ENCODE measurements around the gene THSD4. TPM values are rescaled to one million over a fixed set of nuclear protein-coding genes. Genes with fewer than 3 reads are reported as not detected.

Gene THSD4
- polyA plus RNA-seq, 1 donor (not counting 4 experiments of a cell fraction or from before 2014, with no cell fraction given) = 24.5 TPM

GRCh38 chr15:71809346-71809745 is 694.1 kb downstream of the THSD4 start:
- no peaks in the 10 kb centered on the region for H3K9me3 ChIP-seq (ENCODE audit: control insufficient read depth, low read depth, low read length)
- no peak for TF ChIP-seq CTCF (optimal IDR thresholded peaks at IDR 0.05 in 1 of 3, IDR thresholded peaks at IDR 0.05 in 1 of 3, conservative IDR thresholded peaks at IDR 0.05 in 1 of 3; ENCODE audit: extremely low read depth in 1 of 3, insufficient read depth in 2 of 3, low read length in 3 of 3)
- no peak for TF ChIP-seq EZH2 (IDR thresholded peaks at IDR 0.05; ENCODE audit: low read length)
- peaks cover 10% of the 10 kb centered on the region for H3K4me1 ChIP-seq (ENCODE audit: control insufficient read depth, extremely low read depth, insufficient read depth, low read length)
- no peak overlapping the region for H3K4me2 ChIP-seq (ENCODE audit: control insufficient read depth, extremely low read depth, insufficient read depth, low read depth, low read length)
- no peaks in the 10 kb centered on the region for H3K9me1 ChIP-seq (ENCODE audit: control insufficient read depth, extremely low read depth, insufficient read depth, low read length)
- no peak overlapping the region for H3K4me3 ChIP-seq (ENCODE audit: control insufficient read depth in 2 of 3, extremely low read depth in 1 of 3, insufficient read depth in 2 of 3, low read depth in 1 of 3, low read length in 3 of 3)
- dilution Hi-C loops (cut with MboI; ENCODE audit: extremely low pct_ligation_motif_present, low sequenced_read_pairs) = no loop called here
- H3K79me2 ChIP-seq (ENCODE audit: control insufficient read depth, insufficient read depth, low read length) = no peaks in the 10 kb centered on the region
- peaks cover 0 to 6% of the 10 kb centered on the region in 2 experiments for H3K36me3 ChIP-seq (ENCODE audit: control insufficient read depth in 2 of 2, extremely low read depth in 1 of 2, insufficient read depth in 2 of 2, low read length in 2 of 2)
- no peak overlapping the region for H2AFZ ChIP-seq (ENCODE audit: control insufficient read depth, low read length)
- no peak for FAIRE-seq
- no peaks in the 10 kb centered on the region for H3K27me3 ChIP-seq (ENCODE audit: control insufficient read depth, extremely low read depth, insufficient read depth, low read length)
- no peak for DNase-seq (ENCODE audit: low read depth, low spot score)
- H4K20me1 ChIP-seq (ENCODE audit: control insufficient read depth, extremely low read depth, insufficient read depth, low read length) = no peaks in the 10 kb centered on the region
- no peak overlapping the region for H3K9ac ChIP-seq (ENCODE audit: control insufficient read depth, extremely low read depth, insufficient read depth, low read length)
- no peak overlapping the region for H3K27ac ChIP-seq (ENCODE audit: control insufficient read depth, insufficient read depth, low read length)

- Histone ChIP-seq H3K4me1 (ENCODE audit: control insufficient read depth, extremely low read depth, insufficient read depth, low read length) (peaks cover 10% of the 10 kb centered on the region), H3K79me2 (ENCODE audit: control insufficient read depth, insufficient read depth, low read length) (no peaks in the 10 kb centered on the region), H3K9me3 (ENCODE audit: control insufficient read depth, low read depth, low read length) (no peaks in the 10 kb centered on the region), H3K27ac (ENCODE audit: control insufficient read depth, insufficient read depth, low read length) (no peak within 1 kb of the TSS), H3K4me3 (ENCODE audit: control insufficient read depth in 2 of 3, extremely low read depth in 1 of 3, insufficient read depth in 2 of 3, low read depth in 1 of 3, low read length in 3 of 3) (no peak within 1 kb of the TSS), H3K27me3 (ENCODE audit: control insufficient read depth, extremely low read depth, insufficient read depth, low read length) (no peaks in the 10 kb centered on the region), H3K9ac (ENCODE audit: control insufficient read depth, extremely low read depth, insufficient read depth, low read length) (no peak within 1 kb of the TSS), H2AFZ (ENCODE audit: control insufficient read depth, low read length) (no peak within 1 kb of the TSS), H4K20me1 (ENCODE audit: control insufficient read depth, extremely low read depth, insufficient read depth, low read length) (no peaks in the 10 kb centered on the region), H3K36me3 (ENCODE audit: control insufficient read depth in 2 of 2, extremely low read depth in 1 of 2, insufficient read depth in 2 of 2, low read length in 2 of 2) (peaks cover 0 to 6% of the 10 kb centered on the region in 2 experiments), H3K4me2 (ENCODE audit: control insufficient read depth, extremely low read depth, insufficient read depth, low read depth, low read length) (no peak within 1 kb of the TSS), H3K9me1 (ENCODE audit: control insufficient read depth, extremely low read depth, insufficient read depth, low read length) (no peaks in the 10 kb centered on the region)
- TF ChIP-seq CTCF (optimal IDR thresholded peaks at IDR 0.05 in 1 of 3, IDR thresholded peaks at IDR 0.05 in 1 of 3, conservative IDR thresholded peaks at IDR 0.05 in 1 of 3; ENCODE audit: extremely low read depth in 1 of 3, insufficient read depth in 2 of 3, low read length in 3 of 3) = no peak
- TF ChIP-seq EZH2 (IDR thresholded peaks at IDR 0.05; ENCODE audit: low read length) = no peak
- FAIRE-seq (no peak), DNase-seq (ENCODE audit: low read depth, low spot score) (no peak)
- dilution Hi-C loops (cut with MboI; ENCODE audit: extremely low pct_ligation_motif_present, low sequenced_read_pairs) = no loop called here
Observed at GRCh38 chr15:71810256-71811035, 695.2 kb downstream of the THSD4 start, which contains the start of gene NR2E3. TSS of gene NR2E3 (plus strand) at chr15:71810554. CDS start at chr15:71810744, 190 bp downstream.
